Inflammatory macrophage (primary cell): ENCODE measurements around the gene CA4.

ENCODE experiments used
- DNase-seq, 2 donors: peaks; one replicate each; pipeline ENCODE4 v3.0.0-alpha.2; 2020 to 2022

CA4 gene

DNA sequence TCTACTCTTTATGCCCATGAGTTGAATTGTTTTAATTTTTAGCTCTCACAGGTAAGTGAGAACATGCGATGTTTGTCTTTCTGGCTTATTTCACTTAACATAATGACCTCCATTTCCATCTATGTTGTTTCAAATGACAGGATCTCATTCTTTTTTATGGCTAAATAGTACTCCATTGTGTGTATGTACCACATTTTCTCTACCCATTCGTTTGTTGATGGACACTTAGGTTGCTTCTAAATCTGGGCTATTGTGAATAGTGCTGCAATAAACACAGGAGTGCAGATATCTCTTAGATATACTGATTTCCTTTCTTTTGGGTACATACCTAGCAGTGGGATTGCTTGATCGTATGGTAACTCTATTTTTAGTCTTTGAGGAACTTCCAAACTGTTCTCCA lies 19.3 kb upstream of the CA4 start:
- DNase-seq, result no peak

DNA sequence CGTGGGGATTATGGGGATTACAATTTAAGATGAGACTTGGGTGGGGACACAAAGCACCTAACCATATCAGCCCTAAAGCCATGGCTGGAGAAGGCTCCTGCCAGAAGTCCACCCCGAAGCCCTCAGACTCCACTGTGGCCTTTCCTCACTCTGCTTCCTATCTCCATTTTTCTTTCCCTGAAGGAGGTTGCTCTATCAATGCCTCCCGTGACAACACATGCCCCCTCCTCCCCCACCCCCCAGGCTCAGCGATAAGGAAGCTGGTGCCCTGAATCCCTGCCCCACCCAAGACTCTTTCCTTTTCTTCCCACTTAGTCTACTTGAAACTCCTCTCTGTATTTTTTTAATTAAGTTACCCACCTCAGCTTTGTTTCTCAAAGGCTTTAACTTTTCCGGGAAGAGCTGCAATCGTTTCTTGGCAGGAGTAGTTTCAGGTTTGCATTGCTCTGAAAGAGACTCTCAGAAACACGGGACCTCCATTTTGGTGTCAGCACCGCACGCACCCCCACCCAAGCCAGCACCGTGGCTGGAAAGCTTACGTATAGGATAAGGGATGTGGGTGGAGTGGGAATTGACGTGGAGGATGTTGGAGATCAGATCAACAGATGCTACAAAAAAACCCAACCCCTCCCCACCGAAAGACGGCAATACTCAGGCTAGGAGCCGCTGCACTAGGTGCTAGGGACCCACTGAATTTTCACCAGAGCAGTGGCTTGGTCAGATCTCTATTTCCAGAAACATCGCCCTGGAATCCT lies 15.2 kb upstream of the CA4 start:
- peak in 1 of 2 donors; percentile 30 for DNase-seq

DNA sequence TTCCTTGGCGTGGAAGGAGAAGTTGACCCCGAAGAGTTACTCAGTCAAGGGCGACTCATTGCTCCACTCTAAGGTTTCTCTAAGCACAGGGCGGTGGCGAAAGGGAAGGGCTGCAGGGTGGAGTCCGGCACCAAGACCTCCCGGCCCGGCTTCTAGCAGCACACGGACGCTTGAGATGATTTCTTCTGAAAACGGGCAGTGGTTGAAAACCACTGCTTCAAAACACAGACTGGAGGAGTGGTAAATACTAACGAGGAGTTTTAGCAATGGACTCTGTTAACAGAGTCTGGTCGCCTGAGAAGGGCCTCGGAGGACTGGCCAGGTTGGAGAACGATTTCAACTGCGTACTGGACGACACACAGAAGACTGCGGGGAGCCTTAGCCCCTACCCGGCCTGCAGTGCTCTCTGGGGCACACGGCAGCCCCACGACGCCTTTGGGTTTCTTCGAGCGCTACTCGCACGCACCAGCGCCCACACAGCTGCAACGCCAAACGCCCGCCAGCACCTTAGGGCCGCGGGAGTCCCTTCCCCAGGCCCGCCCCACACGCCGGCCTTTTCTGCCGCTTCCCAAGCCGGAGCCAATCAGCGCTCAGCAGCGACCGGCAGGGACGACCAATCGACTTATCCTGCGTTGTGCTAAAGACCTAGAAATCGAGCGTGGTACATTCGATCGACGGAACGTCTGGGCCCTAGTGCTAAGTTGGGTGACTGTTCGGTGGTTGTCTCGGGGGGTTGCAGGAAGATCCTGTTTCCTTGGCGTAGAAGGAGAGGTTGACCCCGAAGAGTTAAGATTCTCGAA lies 14.4 kb upstream of the CA4 start:
- DNase-seq, result peak; percentile 92 to 95

DNA sequence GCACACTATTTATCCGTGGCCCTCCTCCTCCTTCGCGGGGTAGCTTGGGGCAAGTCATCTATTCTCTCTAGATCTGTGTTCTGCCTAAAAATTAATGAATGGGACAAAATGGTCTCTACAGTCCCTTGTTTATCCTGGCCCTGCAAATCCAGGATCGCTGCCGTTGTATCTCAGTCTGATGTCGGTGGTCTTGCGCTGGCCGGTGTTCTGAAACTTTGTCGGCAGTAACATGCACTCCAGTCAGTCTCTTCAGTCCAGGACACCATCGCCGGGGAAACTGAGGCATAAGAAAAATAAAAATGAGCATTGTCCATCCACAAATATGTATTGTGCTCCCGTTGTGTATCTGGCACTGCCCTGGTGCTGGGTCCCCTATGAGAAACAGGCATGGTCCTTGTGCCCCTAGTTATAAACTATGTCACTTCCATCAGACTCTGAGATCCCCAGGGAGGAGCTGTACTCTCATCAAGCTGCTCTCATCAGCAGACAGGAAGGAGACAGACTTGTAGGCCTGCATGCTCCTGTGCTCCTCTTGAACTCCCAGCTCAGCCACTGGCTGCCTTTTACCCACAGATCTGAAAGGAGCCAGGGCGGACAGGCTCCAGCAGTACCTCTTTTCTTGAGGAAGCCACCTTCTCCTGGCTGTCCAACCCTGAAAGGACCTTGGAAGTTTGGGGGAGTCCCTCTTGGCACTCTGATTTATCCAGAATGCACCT lies 13.7 kb upstream of the CA4 start:
- DNase-seq, result no peak

DNA sequence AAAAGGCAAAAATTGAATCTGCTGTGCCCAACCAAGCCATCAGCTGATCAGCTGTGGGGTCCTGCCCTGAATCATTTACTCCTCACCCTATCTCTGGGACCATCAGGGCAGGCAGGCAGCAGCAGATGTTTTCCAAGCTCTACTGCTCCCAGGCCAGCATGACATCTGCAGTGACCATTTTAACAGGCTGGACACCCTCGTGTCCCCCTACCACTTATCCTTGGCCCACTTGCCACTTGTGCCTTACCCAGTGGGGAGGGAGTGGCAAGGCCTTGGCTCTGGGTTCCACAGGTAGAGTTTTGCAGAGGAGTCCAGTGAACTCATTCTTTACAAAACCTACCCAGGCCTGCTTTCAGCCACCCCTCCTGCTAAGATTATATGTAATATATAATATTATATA lies 12.0 kb upstream of the CA4 start:
- DNase-seq, result no peak

DNA sequence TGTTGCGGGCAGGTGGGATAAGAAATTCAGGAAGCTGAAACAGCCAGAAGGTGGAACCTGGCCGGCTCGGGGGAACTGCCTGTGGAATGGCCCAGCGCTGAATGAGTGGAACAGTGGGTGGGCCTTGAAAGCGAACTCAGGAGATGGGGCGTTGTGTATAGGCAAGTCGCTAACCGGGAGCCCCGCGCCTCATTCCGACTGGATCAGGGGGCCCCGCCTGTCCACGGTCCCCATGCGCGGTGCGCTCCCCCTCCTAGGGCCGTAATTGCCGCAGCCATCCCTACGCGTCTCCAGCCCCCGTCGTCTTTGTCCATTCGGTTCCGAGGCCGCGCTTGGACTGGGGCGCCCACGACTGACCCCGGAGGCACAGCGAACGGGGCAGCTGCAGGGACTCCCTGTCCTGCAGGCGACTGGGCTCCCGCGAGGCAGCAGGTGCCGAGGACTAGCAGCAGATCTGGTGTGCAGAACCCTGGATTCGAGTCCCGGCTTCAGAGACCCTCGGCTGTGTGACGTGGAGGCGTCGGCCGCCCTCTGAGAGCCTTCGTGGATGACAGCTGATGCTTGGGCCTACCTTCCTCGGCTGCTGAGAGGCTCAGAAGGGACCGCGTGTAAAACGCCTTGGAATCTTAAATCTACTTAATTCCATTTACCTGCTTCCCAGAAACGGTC lies 10.9 kb upstream of the CA4 start:
- no peak for DNase-seq

DNA sequence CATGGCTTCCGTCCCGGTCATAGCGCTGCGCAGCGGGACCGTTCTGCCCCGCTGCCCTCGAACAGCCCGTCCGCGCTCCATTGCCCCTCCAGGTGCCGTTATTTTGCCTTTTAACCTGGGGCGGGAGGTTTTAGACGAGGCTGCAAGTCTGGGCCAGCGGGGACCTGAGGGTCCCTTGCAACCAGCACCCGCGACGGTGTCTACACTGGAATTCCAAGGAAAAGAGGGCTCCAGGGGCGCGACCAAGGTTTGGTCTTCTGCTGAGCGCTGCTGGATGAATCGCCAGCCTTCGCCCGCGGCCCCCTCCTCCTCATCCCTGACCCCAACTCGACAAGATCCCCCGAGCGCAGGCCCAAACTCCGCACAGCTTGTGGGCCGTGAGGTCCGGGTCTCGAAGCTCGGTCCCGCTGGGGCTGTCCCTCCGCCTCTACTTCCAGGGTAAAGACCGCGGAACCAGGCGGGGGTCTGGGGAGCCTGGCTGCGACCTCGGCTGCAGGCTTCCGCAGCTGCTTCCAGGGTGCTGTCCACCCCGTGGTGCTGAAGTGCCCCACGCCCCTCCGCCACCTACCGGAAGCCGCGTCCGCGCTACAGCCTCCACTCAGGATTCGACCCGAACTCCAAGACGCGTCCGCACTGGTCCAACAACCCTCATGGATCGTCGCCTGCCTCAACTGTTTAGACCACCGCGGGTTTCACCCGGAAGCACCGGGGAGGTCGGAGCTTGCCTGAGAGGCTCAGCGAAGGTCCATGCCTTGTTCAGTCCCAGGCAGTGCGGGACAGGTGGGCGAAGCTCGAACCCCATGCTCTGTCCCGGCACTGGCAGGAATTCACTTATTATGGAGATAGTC lies 10.1 kb upstream of the CA4 start:
- peak; percentile 73 to 74 for DNase-seq

DNA sequence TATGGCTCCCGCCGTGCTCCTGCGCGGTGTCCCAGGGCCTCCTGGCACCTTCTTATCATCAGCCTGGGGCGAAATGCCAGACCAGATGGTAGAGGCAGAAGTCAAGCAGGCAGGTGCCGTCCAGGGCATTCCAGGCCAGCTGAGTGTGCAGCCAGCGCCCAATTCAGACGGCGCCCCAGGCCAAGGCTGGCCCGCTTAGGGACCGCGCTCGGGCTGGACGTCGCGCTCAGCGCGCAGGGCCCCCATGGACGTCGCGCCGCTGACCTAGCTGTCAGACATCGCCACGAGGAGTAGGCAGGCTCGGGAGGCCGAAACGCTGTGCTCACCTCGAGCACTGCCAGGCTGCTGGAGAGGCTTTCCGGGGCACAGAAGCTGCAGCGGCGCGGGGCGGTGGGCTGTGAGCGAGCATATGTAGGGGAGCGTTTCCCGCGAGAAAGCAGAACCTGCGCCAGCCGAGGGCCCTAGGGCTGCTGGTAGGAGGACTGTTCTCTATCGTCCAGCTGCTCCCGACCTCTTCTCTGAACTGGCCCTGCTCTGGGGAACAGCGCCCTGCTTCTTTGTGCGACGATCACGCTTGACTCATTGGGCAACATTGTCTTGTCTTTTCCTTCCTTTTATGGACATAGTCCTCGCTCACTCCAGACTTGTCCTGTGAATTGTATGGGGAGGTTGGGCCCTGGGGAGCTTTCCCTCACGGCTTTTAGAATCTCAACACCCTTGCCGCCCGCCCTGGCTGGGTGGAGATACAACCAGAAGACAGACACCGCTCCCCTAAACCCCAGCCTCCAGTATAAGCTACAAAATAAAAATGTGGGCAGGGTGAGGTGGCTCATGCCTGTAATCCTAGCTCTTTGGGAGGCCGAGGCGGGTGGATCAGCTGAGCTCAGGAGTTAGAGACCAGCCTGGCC lies 8.4 kb upstream of the CA4 start:
- peak; percentile 78 to 82 for DNase-seq

DNA sequence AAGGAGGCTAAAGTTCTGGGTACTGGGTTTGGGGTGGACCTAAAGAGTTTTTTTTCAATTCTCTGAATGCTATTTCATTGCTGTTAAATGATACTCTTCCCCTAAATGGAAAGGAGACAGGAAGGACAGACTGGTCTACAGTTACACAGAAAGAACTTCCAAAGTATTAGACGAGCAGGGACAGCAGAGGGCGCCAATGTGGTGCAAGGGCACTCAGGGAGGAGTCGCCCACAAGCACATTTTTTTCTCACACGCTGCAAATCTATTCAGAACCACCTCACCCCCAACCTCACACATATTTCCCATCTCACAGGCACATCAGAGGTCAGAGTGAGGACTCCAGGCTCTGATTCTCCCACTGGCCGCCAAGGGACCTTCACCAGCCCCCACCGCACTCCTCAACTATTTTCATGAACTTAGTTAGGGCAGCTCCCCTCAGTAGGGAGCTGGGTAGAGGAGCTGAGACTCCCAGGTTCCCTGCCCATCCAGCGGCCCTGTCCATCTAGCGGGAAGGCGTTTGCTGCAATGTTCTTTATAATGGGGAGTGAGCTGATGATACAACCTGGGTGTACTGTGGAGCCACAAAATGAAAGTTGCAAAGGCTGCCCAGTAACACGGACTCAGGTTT lies 6.8 kb upstream of the CA4 start:
- DNase-seq, result peak; percentile 86 to 88

DNA sequence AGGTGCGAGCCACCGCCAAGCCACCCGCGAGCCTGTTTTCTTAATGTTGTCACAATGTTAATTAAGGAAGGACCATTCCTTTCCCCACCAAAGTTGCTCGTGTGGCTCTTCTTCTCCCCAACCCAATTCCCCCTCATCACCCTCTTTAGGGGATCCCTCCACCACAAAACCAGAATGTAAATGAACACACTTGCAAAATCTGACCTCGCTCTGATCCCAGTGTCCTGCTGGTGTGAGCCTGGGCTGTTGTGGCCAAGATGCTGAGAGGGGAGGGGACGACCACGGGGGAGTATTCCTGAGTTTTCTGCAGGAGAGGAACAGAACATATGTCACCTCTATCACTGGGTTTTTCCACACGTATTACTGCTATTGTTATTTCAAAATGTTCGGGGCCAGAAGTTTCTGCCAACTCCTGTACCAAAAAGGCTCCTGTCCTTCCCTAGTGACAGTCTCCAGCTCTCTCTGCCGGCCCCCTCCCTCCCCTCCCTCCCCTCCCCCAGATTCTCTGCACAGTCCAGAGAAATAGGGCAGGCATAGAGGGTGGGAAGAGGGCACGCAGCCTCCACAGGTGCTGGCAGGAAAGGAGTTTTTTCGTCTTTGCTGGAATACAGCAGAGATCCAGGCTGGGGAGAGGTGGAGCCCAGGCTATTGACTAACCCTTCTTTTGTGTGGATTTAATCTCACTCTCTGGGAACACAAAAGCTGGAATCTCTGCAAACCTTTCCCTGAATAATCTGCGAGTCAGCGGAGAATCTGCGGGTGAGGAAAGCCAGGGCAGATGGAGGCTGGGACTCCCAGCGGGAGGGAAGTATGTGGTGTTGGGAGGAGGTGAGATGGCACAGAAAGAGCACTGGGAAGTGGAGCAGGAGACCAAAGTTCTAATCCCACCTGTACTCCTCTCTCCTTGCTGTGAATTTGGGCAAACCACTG lies 4.5 kb upstream of the CA4 start:
- DNase-seq, result no peak

DNA sequence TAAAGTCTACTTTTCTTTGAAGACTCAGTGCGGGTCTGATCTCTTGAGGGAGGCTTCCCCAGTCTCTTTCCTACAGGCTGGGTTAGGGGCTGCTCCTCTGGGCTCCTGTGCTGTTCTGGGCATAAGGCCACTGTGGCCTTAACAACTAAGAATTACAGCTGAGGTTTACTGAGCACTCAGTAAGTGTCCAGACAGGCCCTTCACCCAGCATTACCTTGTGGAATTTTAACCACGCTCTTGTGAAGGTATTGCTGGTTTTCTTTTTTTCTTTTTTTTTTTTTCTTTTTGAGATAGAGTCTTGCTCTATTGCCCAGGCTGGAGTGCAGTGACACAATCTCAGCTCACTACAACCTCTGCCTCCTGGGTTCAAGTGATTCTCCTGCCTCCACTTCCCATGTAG lies 3.6 kb upstream of the CA4 start:
- no peak for DNase-seq

DNA sequence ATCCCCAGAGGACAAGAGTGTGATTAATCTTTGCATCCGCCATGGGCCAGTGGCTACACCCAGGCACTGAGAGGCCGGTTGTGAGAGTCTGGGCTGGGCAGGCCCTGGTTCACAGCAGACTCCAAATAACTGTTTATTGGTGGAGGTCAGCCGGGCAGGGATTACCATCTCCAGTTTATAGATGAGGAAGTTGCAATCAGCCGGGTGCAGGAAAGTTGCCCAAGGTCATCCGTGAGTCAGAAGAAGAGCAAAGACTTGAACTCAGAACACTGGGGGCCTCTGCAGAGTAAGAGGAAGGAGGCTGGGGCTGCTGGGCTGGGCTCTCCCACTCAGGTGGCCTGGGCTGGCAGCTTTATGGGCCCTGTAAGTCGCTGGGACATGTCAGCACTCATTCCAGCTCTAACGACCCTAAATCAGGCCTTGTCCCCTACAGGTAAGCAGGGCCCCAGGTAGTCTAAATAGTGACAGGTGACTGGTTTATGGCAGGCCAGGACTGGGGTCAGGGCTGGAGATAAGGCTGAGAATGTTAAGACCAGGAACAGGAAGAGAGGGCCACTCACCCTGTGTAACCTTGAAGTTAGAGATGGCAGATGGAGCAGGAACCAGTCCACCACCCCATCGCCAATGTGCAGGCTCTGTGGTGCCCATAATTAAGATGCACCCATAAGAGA lies 2.1 kb upstream of the CA4 start:
- peak; percentile 45 to 49 for DNase-seq

DNA sequence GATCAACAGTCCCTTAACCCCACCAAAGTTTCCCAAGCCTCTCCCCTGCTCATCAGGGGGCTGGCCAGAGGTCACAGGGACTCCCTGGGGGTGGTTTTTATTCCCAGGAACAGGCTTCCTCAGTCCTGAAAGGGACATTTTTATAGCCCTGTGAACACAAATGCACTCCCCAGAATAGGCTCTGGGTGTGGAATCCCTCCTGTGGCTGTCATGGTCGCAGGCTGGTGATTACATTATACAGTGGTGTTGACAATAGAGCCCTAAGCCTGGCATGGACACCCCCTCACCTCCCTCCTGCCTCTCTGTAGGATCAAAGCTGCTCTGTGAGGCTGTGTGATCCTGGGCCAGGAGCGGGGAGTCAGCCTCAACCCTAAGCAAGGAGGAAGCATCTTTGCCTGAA lies 1.4 kb upstream of the CA4 start:
- no peak for DNase-seq

DNA sequence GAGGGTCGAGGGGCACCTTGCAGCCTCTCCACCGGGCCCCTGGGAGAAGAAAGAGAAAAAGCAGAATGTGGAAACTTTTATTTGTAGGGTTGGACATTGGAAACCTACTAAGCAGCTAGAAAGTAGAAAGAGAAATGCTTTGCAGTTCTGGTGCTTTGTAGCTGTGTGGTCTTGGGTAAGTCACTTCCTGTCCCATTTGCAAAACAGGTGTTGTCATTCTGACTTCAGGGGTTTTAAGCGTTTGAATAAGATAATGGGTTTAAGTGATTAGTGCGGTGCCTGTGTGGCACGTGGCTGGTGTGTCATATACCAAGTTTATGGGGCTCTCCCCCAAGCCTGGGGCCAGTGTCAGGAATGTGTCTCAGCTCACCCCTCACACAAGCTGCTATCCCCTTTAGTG lies 1.6 kb downstream of the CA4 start:
- no peak for DNase-seq

DNA sequence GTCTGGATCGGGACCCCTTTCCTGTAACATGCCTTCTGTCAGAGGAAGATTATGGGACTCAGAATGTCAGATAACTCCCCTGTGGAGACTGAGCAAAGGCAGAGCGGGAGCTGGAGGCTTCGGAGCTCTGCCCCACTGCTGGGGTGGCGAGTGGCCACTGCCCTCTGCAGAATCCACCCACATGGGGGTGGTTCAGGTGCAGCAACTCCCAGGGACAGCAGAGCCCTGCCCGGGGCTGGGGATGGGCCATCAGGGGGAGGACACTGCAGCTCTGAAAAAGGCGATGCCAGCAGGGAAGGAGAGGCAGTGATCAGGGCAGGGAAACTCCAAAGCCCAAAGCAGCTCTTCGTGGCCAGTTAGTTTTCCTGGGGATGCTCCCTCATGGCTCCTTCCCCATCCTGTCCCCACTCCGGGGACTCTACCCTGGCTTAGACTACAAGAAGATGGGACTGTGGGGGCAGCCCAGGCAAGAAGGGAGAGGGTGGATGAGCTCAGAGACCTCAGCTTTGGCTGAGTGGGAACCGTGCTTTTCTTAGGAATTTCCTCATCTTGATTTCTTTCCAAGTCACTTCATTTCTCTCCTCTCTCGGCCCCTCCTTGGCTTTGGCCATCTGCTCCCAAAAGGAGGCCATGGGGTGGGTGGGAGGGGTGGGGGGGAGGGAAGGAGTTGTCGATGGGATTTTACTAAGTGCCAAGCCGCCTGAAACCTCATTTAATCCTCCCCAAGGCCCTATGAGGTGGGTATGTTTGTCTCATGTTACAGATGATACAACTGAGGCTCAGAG lies 4.0 kb downstream of the CA4 start:
- no peak for DNase-seq

DNA sequence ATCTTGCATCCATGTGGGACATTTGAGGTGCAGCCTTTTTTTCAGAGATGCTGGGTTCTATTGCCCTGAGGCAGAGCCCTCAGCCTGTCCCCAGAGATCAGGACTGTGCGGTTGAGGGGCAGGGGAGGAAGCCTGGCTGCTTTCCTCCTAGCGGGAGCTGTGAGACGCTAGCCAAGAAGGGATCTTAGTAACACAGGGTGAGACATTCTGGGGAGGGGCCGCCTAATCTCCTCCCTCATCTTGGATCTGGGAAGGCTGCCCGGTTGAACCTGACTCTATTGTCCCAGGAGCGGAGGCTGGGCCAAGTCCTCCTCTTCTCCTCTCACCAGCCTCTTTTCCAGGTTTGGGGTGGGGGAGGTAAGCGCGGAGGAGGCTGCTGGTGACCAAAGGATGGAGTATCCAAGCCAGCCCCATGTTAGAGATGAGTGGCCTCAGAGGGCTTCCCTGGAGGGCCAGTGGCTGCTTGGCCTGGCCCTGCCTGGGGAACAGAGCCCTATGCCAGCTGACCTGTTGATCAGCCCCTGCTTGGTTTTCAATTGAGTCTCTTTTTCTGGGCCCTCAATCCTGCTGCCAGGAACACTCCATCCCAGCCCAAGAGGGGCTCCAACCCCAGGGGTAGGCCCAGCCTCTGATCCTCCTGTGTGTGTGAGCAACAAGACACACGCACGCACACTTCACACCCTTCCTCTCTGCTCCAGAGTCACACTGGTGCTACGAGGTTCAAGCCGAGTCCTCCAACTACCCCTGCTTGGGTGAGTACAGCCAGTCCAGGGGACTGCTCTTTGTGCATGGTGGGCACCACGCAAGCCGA lies 5.0 kb downstream of the CA4 start:
- DNase-seq, result no peak

DNA sequence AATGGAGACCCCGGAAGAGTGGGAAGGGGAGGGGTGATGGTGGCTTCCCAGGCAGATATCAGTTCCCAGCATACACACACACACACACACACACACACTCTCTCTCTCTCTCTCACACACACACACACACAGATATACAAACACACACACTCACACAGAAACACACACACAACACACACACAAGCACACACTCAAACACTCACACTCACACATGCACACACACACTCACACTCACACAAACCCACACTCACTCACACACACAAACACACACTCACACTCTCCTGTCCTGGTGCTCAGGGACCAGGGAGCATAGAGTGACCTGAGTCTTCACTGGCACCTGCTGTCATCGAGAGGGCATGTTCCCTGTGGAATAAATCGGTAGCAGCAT lies 5.6 kb downstream of the CA4 start:
- DNase-seq, result no peak
